Midbrain (tissue), 1 donor: ENCODE results near the gene NDUFB1.

Experiments
- DNase-seq: peaks from one replicate; lab custom pipeline; 2025; lab: John Stamatoyannopoulos, UW

The NDUFB1 gene

DNA sequence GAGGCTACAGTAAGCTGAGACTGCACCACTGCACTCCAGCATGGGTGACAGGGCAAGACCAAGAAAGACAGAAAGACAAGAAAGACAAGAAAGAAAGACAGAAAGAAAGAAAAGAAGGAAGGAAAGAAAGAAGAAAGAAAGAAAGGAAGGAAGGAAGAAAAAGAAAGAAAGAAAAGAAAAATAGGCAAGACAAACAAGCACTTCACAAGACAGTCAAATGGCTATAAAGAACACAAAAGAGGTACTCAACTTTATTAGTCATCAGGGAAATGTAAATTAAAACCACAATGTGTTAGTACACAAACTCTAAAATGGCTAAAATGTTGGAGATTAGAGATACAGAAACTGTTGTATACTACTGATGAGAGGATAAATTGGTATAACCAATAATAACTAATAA lies 21.7 kb downstream of the NDUFB1 start:
- DNase-seq, result no peak

DNA sequence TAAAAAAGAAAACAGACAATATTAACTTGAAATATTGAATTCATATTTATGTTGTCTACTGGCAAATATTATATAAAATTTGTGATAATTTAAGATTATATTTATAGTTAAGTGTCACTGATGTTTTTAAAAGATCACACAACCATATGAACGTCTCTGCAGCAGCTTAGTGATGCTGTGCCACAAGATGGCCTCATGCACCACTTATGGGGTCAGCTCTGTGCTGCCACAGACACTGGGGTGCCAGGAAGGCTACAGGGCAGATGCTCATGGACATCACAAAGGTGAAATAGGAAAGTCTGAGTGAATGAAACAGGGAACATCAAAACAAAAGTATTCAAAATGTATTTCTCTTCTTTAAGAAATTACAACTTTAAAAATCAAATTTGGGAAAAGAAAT lies 28.2 kb downstream of the NDUFB1 start:
- DNase-seq, result no peak

DNA sequence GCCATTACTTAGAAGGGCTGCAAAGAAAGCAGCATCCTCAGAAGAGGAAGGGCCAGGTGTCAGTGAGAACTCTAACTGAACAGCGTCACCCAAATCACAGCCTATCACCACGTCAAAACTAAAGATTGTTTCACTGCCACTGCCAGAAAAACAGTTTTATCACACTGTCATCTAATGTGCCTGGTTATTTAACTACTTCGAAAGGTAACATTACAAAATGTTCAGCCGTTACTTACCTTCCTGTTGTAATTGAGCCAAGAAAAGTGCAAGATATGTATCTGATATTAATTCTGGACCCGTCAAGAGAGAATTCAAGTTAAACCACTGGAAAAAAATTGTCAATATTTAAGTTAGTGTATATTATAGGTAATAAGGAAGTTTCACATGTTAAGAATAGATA lies 33.0 kb downstream of the NDUFB1 start:
- DNase-seq, result no peak

DNA sequence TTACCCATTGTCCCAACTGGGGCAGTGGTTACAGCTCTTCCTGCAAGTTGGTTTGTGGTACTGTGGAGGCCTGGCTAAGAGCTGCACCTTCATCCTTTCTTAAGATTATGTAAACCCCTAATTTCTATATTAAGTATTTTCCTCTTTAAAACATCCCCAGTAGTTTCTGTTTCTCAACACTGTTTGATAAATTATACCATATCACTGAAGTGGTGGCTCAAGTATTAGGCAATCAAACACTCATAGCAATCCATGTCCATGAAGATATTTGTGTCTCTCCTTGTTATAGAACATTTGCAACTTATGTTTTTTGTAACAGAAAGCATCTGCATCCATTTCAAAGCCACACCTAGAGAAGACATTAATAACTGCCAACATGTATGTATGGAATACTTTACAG lies 47.0 kb downstream of the NDUFB1 start:
- DNase-seq, result no peak
